PC-3 (cell line): ENCODE results near the gene SLC32A1. TPM values are rescaled to one million over a fixed set of nuclear protein-coding genes. Genes with fewer than 3 reads are reported as not detected.

Experiments used
- ATAC-seq: fragments of 200-7000 bp; cut with Tn5 transposase; 2 replicates; pipeline ENCODE4 v1.9.1; 2020; ENCODE audit warnings: mild to moderate bottlenecking, moderate library complexity
- BruUV-seq: library from RNA; stranded (reverse); fragments of 400-500 nt; replicated peaks from 2 replicates; lab custom pipeline; 2021; lab: Mats Ljungman, UMichigan
- CTCF ChIA-PET: fragments of 300-600 bp; sonication (Branson Sonifier 250); formaldehyde crosslinking; loops from one replicate; lab custom pipeline; 2022; ENCODE audit warnings: antibody characterized with exemption; lab: Charles Lee
- POLR2A ChIA-PET: fragments of 300-600 bp; sonication (Branson Sonifier 250); formaldehyde crosslinking; loops from one replicate; lab custom pipeline; 2022; ENCODE audit warnings: antibody characterized with exemption; ENCODE audit not compliant: unreplicated experiment; lab: Charles Lee
- DNase-seq: peaks from one replicate; pipeline ENCODE4 v3.0.0-alpha.2; 2015
- H2AFZ ChIP-seq: fragments of 300-600 bp; sonication (generic); 2 replicates; pipeline ENCODE4 v1.6.0; 2016; ENCODE audit warnings: antibody characterized with exemption, low read length
- H3F3A ChIP-seq: fragments of 300-600 bp; sonication (generic); one replicate; pipeline ENCODE4 v1.6.0; 2017; ENCODE audit warnings: antibody characterized with exemption, low read length, control low read depth, mild to moderate bottlenecking; ENCODE audit not compliant: unreplicated experiment
- H3K27ac ChIP-seq: fragments of 300-600 bp; sonication (generic); 2 replicates; pipeline ENCODE4 v1.5.1; 2016; ENCODE audit warnings: mild to moderate bottlenecking, low read length
- H3K27me3 ChIP-seq: fragments of 300-600 bp; sonication (generic); 2 replicates; pipeline ENCODE4 v1.6.1; 2016; ENCODE audit warnings: low read length, mixed read lengths
- H3K36me3 ChIP-seq: fragments of 300-600 bp; sonication (generic); 2 replicates; pipeline ENCODE4 v1.6.1; 2016; ENCODE audit warnings: low read depth, mixed run types, low read length, mixed read lengths
- H3K4me1 ChIP-seq: fragments of 300-600 bp; sonication (generic); 2 replicates; pipeline ENCODE4 v1.5.1; 2016; ENCODE audit warnings: low read length; ENCODE audit not compliant: insufficient read depth
- H3K4me2 ChIP-seq: fragments of 300-600 bp; sonication (generic); 2 replicates; pipeline ENCODE4 v1.6.0; 2016; ENCODE audit warnings: low read length
- H3K4me3 ChIP-seq: fragments of 300-600 bp; sonication (generic); 2 replicates; pipeline ENCODE4 v1.5.1; 2016; ENCODE audit warnings: mild to moderate bottlenecking, low read length, mixed read lengths
- H3K79me2 ChIP-seq: fragments of 300-600 bp; sonication (generic); 2 replicates; pipeline ENCODE4 v1.6.1; 2017; ENCODE audit warnings: low read length, mixed read lengths
- H3K9ac ChIP-seq: fragments of 300-600 bp; sonication (generic); 2 replicates; pipeline ENCODE4 v1.6.0; 2016; ENCODE audit warnings: mild to moderate bottlenecking, low read length
- H3K9me2 ChIP-seq: fragments of 300-600 bp; sonication (generic); replicated peaks from 2 replicates; pipeline ENCODE4 v1.6.1; 2016; ENCODE audit warnings: mixed run types, low read length, mixed read lengths
- H3K9me3 ChIP-seq: fragments of 300-600 bp; sonication (generic); 2 replicates; pipeline ENCODE4 v1.6.1; 2016; ENCODE audit warnings: low read length, mixed read lengths
- H4K20me1 ChIP-seq: fragments of 300-600 bp; sonication (generic); 2 replicates; pipeline ENCODE4 v1.6.1; 2016; ENCODE audit warnings: low read length, mixed read lengths
- EZH2 ChIP-seq: fragments of 300-600 bp; sonication (generic); IDR thresholded peaks from one replicate; pipeline ENCODE4 v1.6.1; 2017; ENCODE audit warnings: antibody characterized with exemption, mild to moderate bottlenecking, low read length; ENCODE audit not compliant: unreplicated experiment
- EZH2phosphoT487 ChIP-seq: fragments of 300-600 bp; sonication (generic); IDR thresholded peaks from 2 replicates; pipeline ENCODE4 v1.6.1; 2018; ENCODE audit warnings: mild to moderate bottlenecking, antibody characterized with exemption, low read length, borderline replicate concordance
- intact Hi-C: fragments of 100-400 bp; cut with micrococcal nuclease; formaldehyde crosslinking; loops from 2 replicates; pipeline ENCODE4 v1.9.0; 2023
- total RNA-seq: library from RNA; depleted of rRNA; stranded (reverse); fragments of >200 nt; gene quantifications from 2 replicates; pipeline ENCODE4 v1.2.3, GENCODE V29; 2014
- TF ChIP-seq, protein P1 (sequence below): fragments of 300-600 bp; sonication (generic); conservative IDR thresholded peaks from 2 replicates; pipeline ENCODE4 v1.5.1; 2017; ENCODE audit warnings: antibody characterized with exemption, low read depth, mild to moderate bottlenecking, low read length

Gene SLC32A1
- total RNA-seq, 1 experiment from 2014 or later = not detected

DNA sequence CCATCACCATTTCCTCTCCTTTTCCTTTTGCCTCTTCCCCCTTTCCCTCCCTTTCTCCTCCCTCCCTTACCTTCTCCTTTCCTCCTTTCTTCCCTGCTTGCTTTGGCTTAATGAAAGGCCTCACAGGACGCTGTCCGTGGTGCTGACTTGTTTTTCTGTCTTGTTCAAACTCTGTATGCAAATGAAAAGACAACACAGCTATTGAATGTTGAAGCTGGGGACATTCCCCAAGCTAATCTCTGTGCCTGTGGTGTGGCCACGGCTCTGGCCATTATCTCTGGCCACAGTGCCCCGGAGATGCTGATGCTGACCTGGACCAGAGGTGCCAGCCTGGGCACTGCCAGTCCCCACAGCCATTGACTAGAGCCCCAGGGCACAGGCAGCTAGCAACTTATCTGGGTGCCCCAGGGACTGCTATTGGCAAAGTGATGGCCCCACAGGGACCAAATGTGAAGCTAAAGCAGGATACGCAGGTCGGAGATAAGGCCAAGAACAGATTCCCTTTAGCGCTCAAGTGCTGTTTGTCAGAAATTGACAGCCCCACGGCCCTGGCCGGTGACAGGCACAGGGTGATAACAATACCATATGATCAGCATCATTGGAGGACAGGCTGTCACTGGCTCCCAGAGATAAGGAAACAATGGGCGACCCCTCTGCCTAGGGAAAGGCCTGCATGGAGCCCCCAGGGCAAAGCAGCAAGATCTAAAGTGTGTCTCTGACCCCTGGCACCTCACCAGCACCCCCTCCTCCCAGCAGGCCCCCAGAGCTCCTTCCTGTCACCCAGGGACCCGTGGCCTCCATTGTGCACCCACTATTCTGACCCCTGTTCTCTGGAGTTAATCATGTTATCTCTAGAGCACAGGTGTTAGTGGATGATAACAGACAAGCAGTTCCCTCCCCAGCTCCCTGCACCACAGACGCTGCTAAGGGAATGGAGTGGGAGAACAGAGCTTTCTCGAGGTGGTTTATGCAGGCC lies 31.6 kb upstream of the SLC32A1 start:
- H3K9me3 ChIP-seq = no peaks in the 10 kb centered on the region
- peaks cover 33% of the 10 kb centered on the region for H3K27me3 ChIP-seq
- H3K27ac ChIP-seq = no peak overlapping the region
- ChIA-PET CTCF (no interaction called here), POLR2A (interaction anchor here (0.7 kb wide), 1 partner anchor 38 kb away, joined by 6 read pairs; no protein-coding TSS in a partner anchor)
- intact Hi-C loops = no loop called here
- no TSS peak for BruUV-seq
- H3F3A ChIP-seq = no peaks in the 10 kb centered on the region
- H4K20me1 ChIP-seq = no peaks in the 10 kb centered on the region
- ATAC-seq (peak; percentile 63), DNase-seq (peak; percentile 80)
- no peaks in the 10 kb centered on the region for H3K36me3 ChIP-seq
- no peak overlapping the region for H2AFZ ChIP-seq
- H3K4me1 ChIP-seq = no peaks in the 10 kb centered on the region
- H3K9me2 ChIP-seq = no peaks in the 10 kb centered on the region
- TF ChIP-seq, protein P1, sequence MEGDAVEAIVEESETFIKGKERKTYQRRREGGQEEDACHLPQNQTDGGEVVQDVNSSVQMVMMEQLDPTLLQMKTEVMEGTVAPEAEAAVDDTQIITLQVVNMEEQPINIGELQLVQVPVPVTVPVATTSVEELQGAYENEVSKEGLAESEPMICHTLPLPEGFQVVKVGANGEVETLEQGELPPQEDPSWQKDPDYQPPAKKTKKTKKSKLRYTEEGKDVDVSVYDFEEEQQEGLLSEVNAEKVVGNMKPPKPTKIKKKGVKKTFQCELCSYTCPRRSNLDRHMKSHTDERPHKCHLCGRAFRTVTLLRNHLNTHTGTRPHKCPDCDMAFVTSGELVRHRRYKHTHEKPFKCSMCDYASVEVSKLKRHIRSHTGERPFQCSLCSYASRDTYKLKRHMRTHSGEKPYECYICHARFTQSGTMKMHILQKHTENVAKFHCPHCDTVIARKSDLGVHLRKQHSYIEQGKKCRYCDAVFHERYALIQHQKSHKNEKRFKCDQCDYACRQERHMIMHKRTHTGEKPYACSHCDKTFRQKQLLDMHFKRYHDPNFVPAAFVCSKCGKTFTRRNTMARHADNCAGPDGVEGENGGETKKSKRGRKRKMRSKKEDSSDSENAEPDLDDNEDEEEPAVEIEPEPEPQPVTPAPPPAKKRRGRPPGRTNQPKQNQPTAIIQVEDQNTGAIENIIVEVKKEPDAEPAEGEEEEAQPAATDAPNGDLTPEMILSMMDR = no peak
- TF ChIP-seq EZH2phosphoT487 (no peak), EZH2 (no peak)
- H3K4me2 ChIP-seq = no peak overlapping the region
- no peaks in the 10 kb centered on the region for H3K79me2 ChIP-seq
- no peak overlapping the region for H3K4me3 ChIP-seq
- H3K9ac ChIP-seq = no peak overlapping the region

DNA sequence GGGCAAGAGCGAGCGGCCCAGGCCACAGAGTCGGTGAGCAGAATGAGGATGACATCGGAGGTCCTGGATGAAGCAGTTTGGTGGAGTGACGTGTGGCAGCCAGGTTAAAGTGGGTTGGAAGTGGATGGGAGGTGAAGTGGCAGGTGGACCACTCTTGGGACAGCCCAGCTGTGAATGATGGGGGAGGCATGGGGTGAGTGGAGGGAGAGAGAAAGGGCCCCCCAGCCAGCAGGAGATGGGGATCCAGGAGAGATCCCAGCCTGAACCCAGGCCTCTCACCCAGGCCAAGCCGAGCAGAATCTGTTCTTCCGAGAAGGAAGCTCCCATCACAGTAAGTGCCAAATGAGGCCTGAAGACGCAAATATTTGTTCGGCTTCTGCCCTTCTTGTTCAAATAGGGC lies 27.0 kb upstream of the SLC32A1 start:
- no peaks in the 10 kb centered on the region for H3K79me2 ChIP-seq
- no peak overlapping the region for H3K27ac ChIP-seq
- H2AFZ ChIP-seq = no peak overlapping the region
- no peaks in the 10 kb centered on the region for H3K9me3 ChIP-seq
- ChIA-PET POLR2A (no interaction called here), CTCF (no interaction called here)
- no peak overlapping the region for H3K4me2 ChIP-seq
- no peaks in the 10 kb centered on the region for H3K9me2 ChIP-seq
- DNase-seq = no peak
- no peaks in the 10 kb centered on the region for H4K20me1 ChIP-seq
- ATAC-seq = no peak
- H3K4me1 ChIP-seq = no peaks in the 10 kb centered on the region
- TF ChIP-seq, protein P1 = no peak
- no peak for TF ChIP-seq EZH2
- no peak for TF ChIP-seq EZH2phosphoT487
- no TSS peak for BruUV-seq
- no peaks in the 10 kb centered on the region for H3K36me3 ChIP-seq
- H3K9ac ChIP-seq = no peak overlapping the region
- no peaks in the 10 kb centered on the region for H3F3A ChIP-seq
- intact Hi-C loops = no loop called here
- H3K27me3 ChIP-seq = peaks cover 67% of the 10 kb centered on the region
- H3K4me3 ChIP-seq = no peak overlapping the region

DNA sequence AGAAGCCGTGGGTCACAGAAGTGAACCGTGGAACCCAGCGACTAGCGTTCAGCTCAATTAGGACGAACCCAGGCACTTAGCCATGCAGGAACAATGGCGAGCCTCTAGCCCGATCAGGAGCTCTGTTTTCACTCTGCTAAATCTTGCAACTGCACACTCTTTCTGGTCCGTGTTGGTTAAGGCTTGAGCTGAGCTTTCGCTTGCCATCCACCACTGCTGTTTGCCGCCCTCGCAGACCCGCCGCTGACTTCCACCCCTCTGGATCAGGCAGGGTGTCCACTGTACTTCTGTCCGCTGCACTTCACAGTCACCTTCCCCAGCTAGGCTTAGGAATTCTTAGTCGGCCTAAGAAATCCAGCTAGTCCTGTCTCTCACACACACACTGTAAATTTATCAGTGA lies 25.7 kb upstream of the SLC32A1 start:
- TF ChIP-seq, protein P1 = no peak
- no peak for TF ChIP-seq EZH2phosphoT487
- no peak for TF ChIP-seq EZH2
- H3K4me3 ChIP-seq = no peak overlapping the region
- ATAC-seq (no peak), DNase-seq (no peak)
- ChIA-PET CTCF (no interaction called here), POLR2A (no interaction called here)
- no peak overlapping the region for H3K4me2 ChIP-seq
- no peak overlapping the region for H2AFZ ChIP-seq
- no peaks in the 10 kb centered on the region for H3K4me1 ChIP-seq
- no peaks in the 10 kb centered on the region for H3K9me2 ChIP-seq
- no peak overlapping the region for H3K9ac ChIP-seq
- H3K27ac ChIP-seq = no peak overlapping the region
- no TSS peak for BruUV-seq
- intact Hi-C loops = no loop called here
- H3K27me3 ChIP-seq = peaks cover 80% of the 10 kb centered on the region
- no peaks in the 10 kb centered on the region for H3F3A ChIP-seq
- no peaks in the 10 kb centered on the region for H3K36me3 ChIP-seq
- no peaks in the 10 kb centered on the region for H3K9me3 ChIP-seq
- no peaks in the 10 kb centered on the region for H3K79me2 ChIP-seq
- H4K20me1 ChIP-seq = no peaks in the 10 kb centered on the region
